A673 (cell line): ENCODE results near the gene CCDC148. TPM values are rescaled to one million over a fixed set of nuclear protein-coding genes. Genes with fewer than 3 reads are reported as not detected.

Source experiments
- BruUV-seq: library from RNA; stranded (reverse); fragments of 400-500 nt; replicated peaks from 2 replicates; lab custom pipeline; 2021; lab: Mats Ljungman, UMichigan
- CTCF ChIA-PET: fragments of 300-600 bp; sonication (Branson Sonifier 250); formaldehyde crosslinking; loops from one replicate; lab custom pipeline; 2022; ENCODE audit warnings: antibody characterized with exemption; lab: Charles Lee
- POLR2A ChIA-PET: fragments of 300-600 bp; sonication (Branson Sonifier 250); formaldehyde crosslinking; loops from one replicate; lab custom pipeline; 2022; ENCODE audit warnings: antibody characterized with exemption; ENCODE audit not compliant: low non-redundant PET; lab: Charles Lee
- DNase-seq: peaks from one replicate; pipeline ENCODE4 v3.0.0-alpha.2; 2015; ENCODE audit warnings: low spot score
- H3K27ac ChIP-seq: fragments of 200-600 bp; sonication (generic); 2 replicates; pipeline ENCODE4 v1.5.1; 2016; ENCODE audit warnings: mixed run types, low read depth, mild to moderate bottlenecking, mixed read lengths, antibody characterized with exemption, low read length; ENCODE audit not compliant: poor library complexity, severe bottlenecking
- H3K27me3 ChIP-seq: fragments of 200-600 bp; sonication (generic); replicated peaks from 2 replicates; pipeline ENCODE4 v1.6.1; 2017; ENCODE audit warnings: mixed run types, low read depth, mild to moderate bottlenecking, mixed read lengths, antibody characterized with exemption, low read length; ENCODE audit not compliant: insufficient read depth, poor library complexity
- H3K36me3 ChIP-seq: fragments of 200-600 bp; sonication (generic); 2 replicates; pipeline ENCODE4 v1.6.1; 2016; ENCODE audit warnings: mixed run types, mild to moderate bottlenecking, mixed read lengths, antibody characterized with exemption, low read length; ENCODE audit not compliant: insufficient read depth, poor library complexity, severe bottlenecking
- H3K4me1 ChIP-seq: fragments of 200-600 bp; sonication (generic); 2 replicates; pipeline ENCODE4 v1.6.1; 2017; ENCODE audit warnings: mixed run types, mild to moderate bottlenecking, mixed read lengths, antibody characterized with exemption, low read length; ENCODE audit not compliant: insufficient read depth, poor library complexity, severe bottlenecking
- H3K4me3 ChIP-seq: fragments of 200-600 bp; sonication (generic); 2 replicates; pipeline ENCODE4 v1.5.1; 2016; ENCODE audit warnings: low read depth, mixed run types, mild to moderate bottlenecking, mixed read lengths, low read length; ENCODE audit not compliant: poor library complexity, severe bottlenecking
- H3K9me3 ChIP-seq: fragments of 200-600 bp; sonication (generic); 2 replicates; pipeline ENCODE4 v1.6.1; 2016; ENCODE audit warnings: mixed run types, low read depth, mild to moderate bottlenecking, mixed read lengths, antibody characterized with exemption, low read length; ENCODE audit not compliant: poor library complexity, severe bottlenecking
- EZH2 ChIP-seq: fragments of 200-600 bp; sonication (generic); IDR thresholded peaks from 2 replicates; pipeline ENCODE4 v1.6.1; 2017; ENCODE audit warnings: borderline replicate concordance, low read depth, mild to moderate bottlenecking, mixed read lengths, antibody characterized with exemption, low read length; ENCODE audit not compliant: poor library complexity, severe bottlenecking
- intact Hi-C: fragments of 100-400 bp; cut with micrococcal nuclease; formaldehyde crosslinking; loops from one replicate; pipeline ENCODE4 v1.10.0; 2022; ENCODE audit not compliant: unreplicated experiment
- total RNA-seq: library from RNA; stranded (reverse); gene quantifications from 2 replicates; pipeline ENCODE4 v1.2.3, GENCODE V29; 2021
- TF ChIP-seq, protein P1 (sequence below): fragments of 300-800, 200-600 bp; sonication (generic); conservative IDR thresholded peaks from 2 replicates; pipeline ENCODE4 v1.5.1; 2017; ENCODE audit warnings: low read depth, mild to moderate bottlenecking, antibody characterized with exemption, low read length, moderate library complexity, mixed read lengths

CCDC148 gene
- total RNA-seq, 1 experiment from 2014 or later: 0.90 TPM

DNA sequence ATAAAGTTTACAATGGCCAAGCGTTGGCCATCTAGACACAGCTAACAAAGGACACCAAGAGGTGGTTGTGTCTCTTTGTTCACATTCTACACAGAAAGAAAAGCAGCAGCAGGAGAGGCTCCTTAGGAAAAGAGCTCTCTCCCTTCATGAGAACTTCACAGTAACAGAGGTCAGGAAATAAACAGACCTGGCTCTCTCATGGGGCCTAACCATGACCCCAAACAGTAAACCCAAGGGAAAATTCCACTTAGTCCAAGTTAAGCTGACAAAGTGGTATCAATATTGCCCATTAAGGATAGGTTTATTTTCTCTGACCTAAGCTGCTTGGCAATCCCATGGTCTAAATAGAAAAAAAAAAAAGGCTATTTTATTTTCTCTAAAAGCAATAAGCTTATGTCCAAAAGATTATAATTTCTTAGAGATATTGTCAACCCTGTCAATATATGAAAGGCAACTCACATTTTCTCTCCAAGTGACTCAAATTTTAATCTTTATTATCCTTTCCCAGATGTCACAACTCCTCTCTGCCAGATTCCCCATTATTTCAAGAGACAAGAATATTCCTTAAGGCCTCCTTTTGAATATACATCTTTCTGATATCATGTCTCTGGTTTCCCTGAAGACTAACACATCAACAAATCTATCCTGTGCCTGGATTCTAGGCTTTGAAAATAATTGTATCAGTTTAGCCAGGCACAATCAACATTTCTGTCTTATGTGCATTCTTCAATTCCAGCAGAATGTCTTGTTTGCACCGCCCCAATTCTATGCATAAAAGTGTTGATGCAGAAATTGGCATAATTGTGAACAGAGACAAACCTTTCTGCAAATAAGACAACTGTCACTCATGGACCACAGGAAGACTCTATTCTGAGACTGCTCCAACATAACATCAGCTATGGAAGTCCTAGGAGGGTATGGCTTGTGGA lies 263.8 kb downstream of the CCDC148 start:
- intact Hi-C loops: no loop called here
- Histone ChIP-seq H3K4me1 (peaks cover 25% of the 10 kb centered on the region), H3K27me3 (no peaks in the 10 kb centered on the region), H3K4me3 (no peak overlapping the region), H3K27ac (no peak overlapping the region), H3K9me3 (no peaks in the 10 kb centered on the region), H3K36me3 (no peaks in the 10 kb centered on the region)
- ChIA-PET CTCF (no interaction called here), POLR2A (no interaction called here)
- TF ChIP-seq, protein P1, sequence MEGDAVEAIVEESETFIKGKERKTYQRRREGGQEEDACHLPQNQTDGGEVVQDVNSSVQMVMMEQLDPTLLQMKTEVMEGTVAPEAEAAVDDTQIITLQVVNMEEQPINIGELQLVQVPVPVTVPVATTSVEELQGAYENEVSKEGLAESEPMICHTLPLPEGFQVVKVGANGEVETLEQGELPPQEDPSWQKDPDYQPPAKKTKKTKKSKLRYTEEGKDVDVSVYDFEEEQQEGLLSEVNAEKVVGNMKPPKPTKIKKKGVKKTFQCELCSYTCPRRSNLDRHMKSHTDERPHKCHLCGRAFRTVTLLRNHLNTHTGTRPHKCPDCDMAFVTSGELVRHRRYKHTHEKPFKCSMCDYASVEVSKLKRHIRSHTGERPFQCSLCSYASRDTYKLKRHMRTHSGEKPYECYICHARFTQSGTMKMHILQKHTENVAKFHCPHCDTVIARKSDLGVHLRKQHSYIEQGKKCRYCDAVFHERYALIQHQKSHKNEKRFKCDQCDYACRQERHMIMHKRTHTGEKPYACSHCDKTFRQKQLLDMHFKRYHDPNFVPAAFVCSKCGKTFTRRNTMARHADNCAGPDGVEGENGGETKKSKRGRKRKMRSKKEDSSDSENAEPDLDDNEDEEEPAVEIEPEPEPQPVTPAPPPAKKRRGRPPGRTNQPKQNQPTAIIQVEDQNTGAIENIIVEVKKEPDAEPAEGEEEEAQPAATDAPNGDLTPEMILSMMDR: no peak
- TF ChIP-seq EZH2: no peak
- BruUV-seq: no TSS peak
- no peak for DNase-seq

- peak; percentile 45 for DNase-seq
- no TSS peak for BruUV-seq
- ChIA-PET POLR2A (no interaction called here), CTCF (no interaction called here)
- H3K27me3 ChIP-seq: no peaks in the 10 kb centered on the region
- peaks cover 25% of the 10 kb centered on the region for H3K4me1 ChIP-seq
- TF ChIP-seq, protein P1: no peak
- no peak for TF ChIP-seq EZH2
- H3K9me3 ChIP-seq: no peaks in the 10 kb centered on the region
- no peaks in the 10 kb centered on the region for H3K36me3 ChIP-seq
- intact Hi-C loops: no loop called here
- peak overlapping the region; percentile 38 for H3K27ac ChIP-seq
- H3K4me3 ChIP-seq: peak overlapping the region; percentile 20
Measured at GRCh38 chr2:158191076-158191895, 265.3 kb downstream of the CCDC148 start.

DNA sequence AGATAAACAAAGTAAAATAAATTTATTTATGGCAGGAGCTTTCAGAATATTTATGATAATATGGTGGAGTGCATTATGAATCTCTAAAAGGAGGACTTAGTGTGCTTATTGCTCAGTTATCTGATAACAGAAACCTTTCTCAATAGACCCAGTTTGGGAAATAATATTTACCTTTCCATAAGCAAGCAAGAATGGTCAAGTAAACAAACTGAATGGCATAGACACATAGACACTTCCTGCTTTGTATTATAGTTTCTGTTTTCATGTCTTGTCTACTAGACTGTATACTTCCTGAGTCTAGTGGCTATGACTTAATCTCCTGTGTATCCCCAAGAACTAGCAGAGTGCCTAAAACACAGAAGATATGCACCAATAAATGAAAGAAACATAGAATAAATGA lies 267.0 kb downstream of the CCDC148 start:
- H3K9me3 ChIP-seq: no peaks in the 10 kb centered on the region
- H3K4me1 ChIP-seq: peaks cover 25% of the 10 kb centered on the region
- no peaks in the 10 kb centered on the region for H3K27me3 ChIP-seq
- ChIA-PET CTCF (no interaction called here), POLR2A (no interaction called here)
- no peak for DNase-seq
- no peak overlapping the region for H3K27ac ChIP-seq
- TF ChIP-seq EZH2: no peak
- TF ChIP-seq, protein P1: no peak
- H3K36me3 ChIP-seq: no peaks in the 10 kb centered on the region
- H3K4me3 ChIP-seq: no peak overlapping the region
- intact Hi-C loops: no loop called here
- BruUV-seq: no TSS peak
